HG03571 (cell line): ENCODE data around the gene CRYBG1.
"Not testable (repeated sequence)": the region's sequence is repeated elsewhere in the genome, so short reads cannot be mapped to it uniquely, and the experiment has no call there.

Experiments
- ATAC-seq: cut with Tn5 transposase; IDR thresholded peaks from one replicate; pipeline ENCODE4 v1.9.1; 2021; ENCODE audit not compliant: unreplicated experiment

The CRYBG1 gene

GRCh38 chr6:106574741-106575458 lies 214.4 kb downstream of the CRYBG1 start:
- no peak for ATAC-seq

DNA sequence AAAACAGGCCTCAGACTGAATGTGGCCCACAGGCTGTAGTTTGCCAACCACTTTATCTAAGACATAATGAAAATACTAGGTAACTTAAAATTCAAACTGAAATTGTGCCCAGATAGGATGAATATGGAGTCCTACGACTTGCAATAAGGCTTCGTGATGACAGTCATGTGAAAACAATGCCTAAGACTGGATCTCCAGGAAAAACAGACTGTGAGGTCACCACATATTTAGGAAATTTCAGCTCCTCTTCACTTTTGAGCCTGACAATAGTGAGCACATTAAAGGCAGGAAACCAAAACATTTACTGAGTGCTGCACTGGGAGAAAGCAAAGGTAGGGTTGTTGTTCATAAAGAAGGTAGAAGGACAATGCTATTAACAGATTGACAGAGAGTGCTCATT lies 218.8 kb downstream of the CRYBG1 start:
- ATAC-seq = no peak

DNA sequence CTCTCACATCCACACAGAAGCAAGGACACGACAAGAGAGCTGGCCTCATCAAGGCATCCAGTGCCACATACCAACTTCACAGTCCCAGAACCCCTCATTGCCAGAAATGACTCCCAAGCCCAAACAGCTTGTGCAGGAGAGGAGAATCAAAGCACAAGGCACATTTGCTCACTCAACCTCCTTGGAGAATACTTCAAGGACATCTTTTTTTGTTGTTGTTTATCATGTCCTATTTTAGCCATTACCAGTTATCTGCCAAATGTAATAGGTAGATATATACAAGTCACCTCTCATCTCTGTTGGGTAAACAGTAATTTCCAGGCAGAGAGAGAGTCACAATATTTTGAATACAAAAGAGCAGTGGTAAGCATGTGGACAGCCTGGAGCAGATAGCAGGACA lies 221.0 kb downstream of the CRYBG1 start:
- no peak for ATAC-seq

DNA sequence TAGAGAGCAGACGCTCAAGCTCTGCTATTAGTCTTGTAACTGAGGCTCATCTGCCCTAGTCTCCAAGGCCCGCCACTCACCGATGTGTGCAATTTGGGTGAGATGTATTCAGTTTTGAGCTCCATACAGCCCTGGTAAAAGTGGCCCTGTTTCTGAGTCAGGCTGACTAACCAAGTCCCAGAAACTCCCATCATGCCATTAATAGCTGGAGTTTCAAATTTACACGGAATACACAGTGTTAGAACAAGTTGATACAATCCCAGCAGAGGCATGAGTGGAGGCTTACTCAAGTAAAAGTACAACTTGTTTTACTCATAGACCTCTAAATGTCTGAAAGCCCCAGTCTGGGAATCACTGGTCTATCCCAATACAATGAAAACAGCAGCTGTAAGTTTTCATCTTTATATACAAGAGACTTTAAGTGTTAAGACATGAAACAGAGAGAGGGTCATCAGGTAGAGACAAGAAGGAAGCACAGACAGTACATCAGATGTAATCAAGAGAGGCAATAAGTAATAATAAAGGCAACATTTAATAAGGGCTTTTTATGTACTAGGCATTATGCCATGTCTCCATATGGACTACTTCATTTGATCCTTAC lies 226.4 kb downstream of the CRYBG1 start:
- ATAC-seq = no peak

GRCh38 chr6:106588937-106589336 lies 228.4 kb downstream of the CRYBG1 start:
- not testable (repeated sequence) for ATAC-seq

DNA sequence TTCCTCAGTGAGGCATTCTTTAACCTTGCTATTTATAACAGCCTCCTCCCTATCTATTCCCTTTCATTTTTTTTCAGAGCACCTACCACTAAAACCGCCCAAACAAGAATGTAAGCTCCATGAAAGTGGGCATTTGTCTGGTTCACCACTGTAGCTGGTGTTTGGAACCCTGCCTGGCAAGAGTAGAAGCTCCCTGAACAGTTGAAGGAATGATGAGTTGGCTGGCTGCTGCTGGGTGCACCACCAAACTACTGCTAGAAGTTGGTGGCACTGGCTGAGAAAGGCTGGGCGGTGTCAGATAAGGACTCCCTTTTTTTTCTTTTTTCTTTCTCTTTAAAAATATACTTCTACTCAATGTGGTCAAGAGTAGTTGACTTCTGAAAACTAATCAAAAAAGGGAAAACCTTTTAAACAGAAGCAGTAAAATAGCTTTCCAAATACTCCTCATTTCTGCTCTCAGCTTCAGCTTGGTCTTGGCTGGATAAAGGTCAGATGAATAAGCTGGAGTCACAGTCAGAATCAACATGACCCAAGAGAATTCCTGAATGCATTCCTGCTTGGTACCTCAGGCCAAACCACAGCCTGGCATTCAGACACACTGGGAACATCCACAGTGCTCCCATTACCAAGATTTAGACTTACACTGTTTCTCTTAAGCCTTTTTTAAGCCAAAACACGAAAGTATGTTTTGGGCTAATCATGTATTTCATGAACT lies 230.8 kb downstream of the CRYBG1 start:
- ATAC-seq = no peak

DNA sequence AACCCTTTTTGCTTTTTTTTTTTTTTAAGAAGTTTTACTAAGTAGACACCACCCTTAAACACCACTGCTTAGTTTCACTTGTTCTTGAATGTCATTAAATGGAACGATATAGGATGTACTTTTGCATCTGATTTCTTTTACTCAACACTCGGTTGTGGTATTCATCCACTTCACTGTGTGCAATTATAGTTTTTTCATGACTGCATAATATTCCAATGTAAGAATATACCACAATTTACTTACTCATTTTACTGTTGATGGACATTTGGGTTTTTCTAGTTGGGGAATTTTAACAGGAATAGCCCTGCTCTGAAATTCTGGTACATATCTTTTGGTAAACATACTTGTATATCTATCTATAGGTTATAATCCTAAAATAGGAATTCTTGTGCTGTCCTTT lies 238.9 kb downstream of the CRYBG1 start:
- ATAC-seq = no peak

GRCh38 chr6:106600329-106600728 lies 239.8 kb downstream of the CRYBG1 start:
- ATAC-seq = no peak

- ATAC-seq = peak; percentile 68
Measured at GRCh38 chr6:106608080-106608668, 247.7 kb downstream of the CRYBG1 start.

DNA sequence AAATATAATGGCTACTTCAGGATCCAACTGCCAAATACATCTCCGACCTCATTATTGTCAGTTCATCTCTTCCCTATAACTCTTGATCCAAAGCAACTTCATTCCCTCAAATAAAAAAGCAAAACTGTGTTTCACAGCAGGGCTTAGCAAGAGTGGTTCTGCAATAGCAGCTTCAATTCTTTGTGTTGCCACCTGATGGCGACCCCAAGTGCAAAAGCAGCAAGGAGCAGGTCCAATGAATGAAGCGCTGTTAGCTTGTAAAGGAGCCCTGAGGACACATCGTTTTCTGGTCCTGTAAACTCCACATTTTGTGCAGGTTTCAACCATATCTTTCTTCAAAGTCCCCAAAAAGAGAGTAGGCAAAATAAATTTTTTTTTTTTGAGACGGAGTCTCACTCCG lies 249.2 kb downstream of the CRYBG1 start:
- ATAC-seq = no peak

DNA sequence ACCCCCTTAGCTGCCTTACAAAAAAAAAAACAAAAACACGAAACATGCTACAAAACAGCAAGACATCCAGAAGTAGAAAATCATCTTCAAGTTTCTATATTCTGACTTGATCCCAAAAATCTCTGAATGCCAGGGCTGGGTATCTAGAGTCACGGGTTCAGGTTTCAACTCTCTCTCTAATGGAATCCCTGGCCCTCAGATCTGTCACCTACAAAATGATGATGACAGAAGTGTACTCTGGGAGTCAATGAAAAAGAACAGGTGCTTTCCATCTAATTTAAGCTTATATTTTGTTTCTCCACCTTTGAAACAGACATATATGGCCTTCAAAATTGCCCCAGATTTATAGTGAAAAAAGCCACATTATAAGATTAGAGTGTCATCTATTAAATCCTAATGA lies 250.5 kb downstream of the CRYBG1 start:
- ATAC-seq = no peak

DNA sequence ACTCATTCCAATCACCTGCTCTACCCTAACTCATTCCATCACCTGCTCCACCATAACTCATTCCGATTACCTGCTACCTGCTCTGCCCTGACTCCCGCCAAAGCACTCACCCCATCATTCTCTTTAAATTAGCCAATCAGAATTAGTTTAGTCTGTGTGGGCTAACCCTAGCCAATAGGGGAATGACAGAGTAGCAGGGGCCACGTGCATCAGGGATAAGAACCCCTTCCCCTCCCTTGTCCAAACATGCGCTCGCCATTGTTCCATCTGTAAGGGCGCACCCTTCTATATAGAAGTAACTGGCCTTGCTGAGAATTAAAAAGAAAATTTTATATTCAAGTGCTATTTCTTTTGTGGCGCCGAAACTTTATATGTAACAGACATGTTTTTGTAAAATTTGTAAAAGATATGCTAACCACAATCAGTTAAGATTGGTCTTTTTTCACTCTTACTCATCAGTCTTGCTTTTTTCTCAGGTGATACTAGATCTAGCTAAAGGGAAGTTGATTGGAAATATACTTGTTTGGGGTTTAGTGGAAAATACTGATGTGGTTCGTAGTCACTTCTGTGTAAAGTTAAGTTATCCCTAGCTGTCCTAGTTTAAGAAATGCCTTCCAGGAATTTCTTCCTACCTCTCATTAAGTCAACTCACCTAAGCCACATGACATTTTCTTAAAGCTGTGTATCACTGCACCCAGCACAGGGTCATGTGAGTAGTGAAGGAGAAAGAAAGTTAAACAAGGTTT lies 252.3 kb downstream of the CRYBG1 start:
- no peak for ATAC-seq

DNA sequence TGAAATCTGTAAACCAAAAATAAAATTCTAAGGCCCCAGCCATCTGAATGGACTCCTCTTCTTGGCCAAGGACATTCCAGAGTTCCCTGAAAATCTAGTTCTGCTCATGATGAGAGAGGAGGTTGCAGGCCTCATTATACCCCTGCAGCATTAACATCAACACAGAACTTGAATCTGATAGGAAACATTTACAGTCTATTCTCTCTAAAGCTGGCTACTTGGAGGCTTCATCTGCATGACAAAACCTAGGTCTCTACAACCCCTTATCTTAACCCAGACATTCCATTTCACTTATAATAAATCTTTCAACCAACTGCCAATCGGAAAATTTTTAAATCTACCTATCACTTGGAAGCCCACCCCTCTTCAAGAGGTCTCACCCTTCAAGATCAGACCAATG lies 253.1 kb downstream of the CRYBG1 start:
- ATAC-seq = no peak

- no peak for ATAC-seq
Measured at GRCh38 chr6:106614166-106614565, 253.6 kb downstream of the CRYBG1 start.

DNA sequence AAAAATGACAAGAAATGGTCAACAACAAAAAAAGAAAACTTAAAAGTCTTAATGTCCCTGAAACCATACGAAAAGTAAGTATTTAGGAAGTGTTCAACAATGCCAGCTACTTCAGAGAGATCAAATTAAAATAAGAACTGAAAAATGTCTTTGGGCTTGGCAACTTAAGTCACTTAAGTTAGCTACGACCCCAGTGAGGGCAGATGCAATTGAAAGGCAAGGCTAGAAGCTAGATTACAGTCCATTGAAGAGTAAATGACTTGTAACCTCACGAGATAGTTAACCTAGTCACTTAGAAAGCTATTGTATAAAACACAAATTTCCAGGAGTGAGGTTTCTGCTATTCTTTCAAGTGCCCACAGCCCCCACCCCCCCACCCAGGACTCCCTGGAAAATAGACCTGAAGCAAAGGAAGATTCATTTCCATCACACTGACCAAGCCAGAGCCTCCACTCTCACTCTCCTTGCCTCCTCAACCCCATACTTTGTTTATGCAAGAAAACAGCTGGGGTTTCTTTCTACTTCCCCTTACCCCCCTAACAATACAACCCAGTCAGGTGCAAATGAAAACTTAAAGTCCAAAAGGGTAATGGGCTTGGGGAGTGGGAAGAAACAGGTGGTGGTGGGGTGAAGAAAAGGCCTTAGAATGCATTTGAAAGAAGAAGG lies 254.2 kb downstream of the CRYBG1 start:
- ATAC-seq = no peak

DNA sequence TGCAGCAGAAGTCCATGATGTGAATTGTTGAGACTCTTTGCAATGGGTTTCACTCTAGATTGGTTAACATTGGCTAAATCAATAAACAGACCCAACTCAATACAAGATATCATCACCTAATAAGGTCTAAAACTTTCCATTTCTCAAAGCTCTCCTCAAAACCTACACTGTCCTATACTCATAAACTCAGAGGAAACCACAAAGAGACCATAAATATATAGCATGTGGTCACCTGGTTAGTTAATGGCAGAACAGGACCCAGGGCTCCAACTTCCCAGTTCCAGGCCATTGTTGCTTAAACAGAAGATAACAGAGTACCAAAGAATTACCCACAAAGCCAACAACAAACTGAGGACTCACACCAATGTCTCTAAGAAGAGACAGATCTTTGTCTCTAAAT lies 256.8 kb downstream of the CRYBG1 start:
- ATAC-seq = peak; percentile 94

DNA sequence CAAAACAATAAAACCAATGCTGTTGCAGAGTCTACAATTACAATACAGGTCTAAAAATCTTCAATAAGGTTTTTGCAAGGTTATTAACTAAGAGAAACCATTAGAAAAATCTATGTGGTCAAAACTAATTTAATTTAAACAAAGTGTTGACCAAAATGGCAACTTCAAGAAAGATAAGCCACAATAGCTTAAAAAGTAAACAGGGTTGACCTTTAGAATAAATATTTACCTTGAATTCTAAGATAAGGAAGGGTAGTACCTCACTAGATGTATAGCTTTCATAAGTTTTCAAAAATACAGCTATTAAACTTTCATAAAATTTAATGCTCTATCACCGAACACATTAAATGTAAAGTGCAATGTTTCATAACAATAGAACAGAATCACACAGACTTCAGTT lies 257.3 kb downstream of the CRYBG1 start:
- no peak for ATAC-seq

- ATAC-seq = no peak
Measured at GRCh38 chr6:106618324-106618723, 257.8 kb downstream of the CRYBG1 start.

- ATAC-seq = no peak
Measured at GRCh38 chr6:106619223-106619622, 258.7 kb downstream of the CRYBG1 start.

DNA sequence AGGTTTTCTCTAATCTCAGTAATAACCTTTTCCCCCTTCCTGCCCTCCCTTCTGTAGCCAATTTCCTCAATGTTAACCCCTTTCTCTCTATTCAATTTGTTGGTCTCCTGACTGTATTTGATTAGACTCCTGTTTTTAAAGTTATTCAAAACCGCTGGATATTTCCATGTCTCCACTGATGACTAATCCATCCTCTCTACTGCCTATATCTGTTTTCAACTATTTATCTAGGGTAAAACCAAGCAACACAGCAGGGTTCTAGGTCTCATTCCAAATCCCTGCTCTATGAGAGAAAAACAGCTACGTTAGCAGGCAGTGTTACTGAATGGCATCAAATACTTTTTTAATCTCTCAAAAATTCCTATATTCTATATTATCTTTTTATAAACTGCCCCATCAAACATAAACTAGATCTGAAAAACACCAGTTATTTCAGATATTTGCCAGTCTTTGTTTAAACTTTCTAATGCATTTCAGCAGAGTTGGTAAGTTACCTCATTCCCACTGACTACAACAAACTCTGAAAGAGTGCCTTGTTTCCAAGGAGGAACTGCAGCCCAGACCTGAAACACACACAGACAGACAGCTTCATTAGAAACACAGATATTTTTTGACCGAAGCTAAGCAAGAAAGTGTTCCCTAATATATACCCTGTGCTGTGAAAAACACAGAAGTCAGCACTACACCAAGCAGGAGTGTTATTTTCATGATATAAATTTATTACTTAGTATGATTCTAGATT lies 260.6 kb downstream of the CRYBG1 start:
- ATAC-seq = no peak
